Upper lobe of right lung (tissue), 1 donor: ENCODE data around the gene HOXB1. TPM values are rescaled to one million over a fixed set of nuclear protein-coding genes. Genes with fewer than 3 reads are reported as not detected.

Experiments
- ATAC-seq: fragments of 200-7000 bp; cut with Tn5 transposase; one replicate; pipeline ENCODE4 v1.9.1; 2020; ENCODE audit warnings: mild to moderate bottlenecking, moderate library complexity
- DNase-seq: peaks from one replicate; pipeline ENCODE4 v3.0.0-alpha.2; 2020
- H3K27ac ChIP-seq: fragments of 200-600 bp; one replicate; pipeline ENCODE4 v1.8.0; 2022
- H3K27me3 ChIP-seq: fragments of 200-600 bp; one replicate; pipeline ENCODE4 v1.8.0; 2022; ENCODE audit warnings: mild to moderate bottlenecking
- H3K36me3 ChIP-seq: fragments of 200-600 bp; one replicate; pipeline ENCODE4 v1.8.0; 2022
- H3K4me1 ChIP-seq: fragments of 200-600 bp; one replicate; pipeline ENCODE4 v1.8.0; 2022
- H3K4me3 ChIP-seq: fragments of 200-600 bp; one replicate; pipeline ENCODE4 v1.8.0; 2022; ENCODE audit warnings: mild to moderate bottlenecking
- H3K9me3 ChIP-seq: fragments of 200-600 bp; one replicate; pipeline ENCODE4 v1.8.0; 2022
- CTCF ChIP-seq: fragments of 200-600 bp; IDR thresholded peaks from one replicate; pipeline ENCODE4 v1.8.0; 2022; ENCODE audit warnings: antibody characterized with exemption
- intact Hi-C: fragments of 100-400 bp; cut with DNase I; formaldehyde crosslinking; loops from one replicate; pipeline ENCODE4 v1.11.0; 2022
- total RNA-seq: library from RNA; stranded (reverse); fragmentation: NEBNext Ultra II Directional; extraction: Animal tissue kit (Norgen Biotek cat#: 25700); gene quantifications from one replicate; pipeline ENCODE4 v1.2.1, GENCODE V29; 2021
- donor health status: DM: no; HTN: yes; CAD: no; lungs with severe emphysema.

HOXB1 gene
- total RNA-seq, 1 donor from 2014 or later: not detected

- H3K36me3 ChIP-seq: no peaks in the 10 kb centered on the region
- H3K27ac ChIP-seq: peak overlapping the region; percentile 59
- intact Hi-C loops: no loop called here
- peak overlapping the region; percentile 35 for H3K4me3 ChIP-seq
- DNase-seq (no peak), ATAC-seq (no peak)
- no peak for TF ChIP-seq CTCF
- no peaks in the 10 kb centered on the region for H3K9me3 ChIP-seq
- H3K4me1 ChIP-seq: peaks cover 17% of the 10 kb centered on the region
- H3K27me3 ChIP-seq: peaks cover 49% of the 10 kb centered on the region
Measured at GRCh38 chr17:48565022-48565554, 34.3 kb upstream of the HOXB1 start.

GRCh38 chr17:48564188-48565021, 33.6 kb upstream of the HOXB1 start:
- H3K4me1 ChIP-seq: peaks cover 17% of the 10 kb centered on the region
- intact Hi-C loops: no loop called here
- H3K36me3 ChIP-seq: no peaks in the 10 kb centered on the region
- no peak for ATAC-seq
- H3K27me3 ChIP-seq: peaks cover 48% of the 10 kb centered on the region
- no peaks in the 10 kb centered on the region for H3K9me3 ChIP-seq
- DNase-seq: no peak
- H3K4me3 ChIP-seq: peak overlapping the region; percentile 35
- TF ChIP-seq CTCF: no peak
- peak overlapping the region; percentile 59 for H3K27ac ChIP-seq

- DNase-seq: no peak
- TF ChIP-seq CTCF: no peak
- Histone ChIP-seq H3K9me3 (no peaks in the 10 kb centered on the region), H3K36me3 (no peaks in the 10 kb centered on the region), H3K4me3 (peak overlapping the region; percentile 35), H3K27ac (peak overlapping the region; percentile 59), H3K4me1 (peaks cover 17% of the 10 kb centered on the region), H3K27me3 (peaks cover 42% of the 10 kb centered on the region)
- ATAC-seq: no peak
- intact Hi-C loops: no loop called here
Measured at GRCh38 chr17:48563867-48564187, 33.0 kb upstream of the HOXB1 start.

GRCh38 chr17:48563385-48563838, 32.6 kb upstream of the HOXB1 start:
- intact Hi-C loops: no loop called here
- peak overlapping the region; percentile 59 for H3K27ac ChIP-seq
- peaks cover 17% of the 10 kb centered on the region for H3K4me1 ChIP-seq
- no peak for DNase-seq
- ATAC-seq: no peak
- no peaks in the 10 kb centered on the region for H3K9me3 ChIP-seq
- H3K36me3 ChIP-seq: no peaks in the 10 kb centered on the region
- peaks cover 39% of the 10 kb centered on the region for H3K27me3 ChIP-seq
- H3K4me3 ChIP-seq: peak overlapping the region; percentile 8
- no peak for TF ChIP-seq CTCF

- peak overlapping the region; percentile 8 for H3K4me3 ChIP-seq
- intact Hi-C loops: no loop called here
- ATAC-seq: no peak
- no peak for TF ChIP-seq CTCF
- no peaks in the 10 kb centered on the region for H3K9me3 ChIP-seq
- DNase-seq: no peak
- H3K4me1 ChIP-seq: peaks cover 16% of the 10 kb centered on the region
- H3K27me3 ChIP-seq: peaks cover 36% of the 10 kb centered on the region
- H3K36me3 ChIP-seq: no peaks in the 10 kb centered on the region
- H3K27ac ChIP-seq: peak overlapping the region; percentile 59
Measured at GRCh38 chr17:48562934-48563333, 32.1 kb upstream of the HOXB1 start.
